ENCODE data around the gene BCAS3. TPM values are rescaled to one million over a fixed set of nuclear protein-coding genes. Genes with fewer than 3 reads are reported as not detected.

BCAS3 gene
- polyA plus RNA-seq (2012; ENCODE audit: missing spikeins): 7.5 TPM

DNA sequence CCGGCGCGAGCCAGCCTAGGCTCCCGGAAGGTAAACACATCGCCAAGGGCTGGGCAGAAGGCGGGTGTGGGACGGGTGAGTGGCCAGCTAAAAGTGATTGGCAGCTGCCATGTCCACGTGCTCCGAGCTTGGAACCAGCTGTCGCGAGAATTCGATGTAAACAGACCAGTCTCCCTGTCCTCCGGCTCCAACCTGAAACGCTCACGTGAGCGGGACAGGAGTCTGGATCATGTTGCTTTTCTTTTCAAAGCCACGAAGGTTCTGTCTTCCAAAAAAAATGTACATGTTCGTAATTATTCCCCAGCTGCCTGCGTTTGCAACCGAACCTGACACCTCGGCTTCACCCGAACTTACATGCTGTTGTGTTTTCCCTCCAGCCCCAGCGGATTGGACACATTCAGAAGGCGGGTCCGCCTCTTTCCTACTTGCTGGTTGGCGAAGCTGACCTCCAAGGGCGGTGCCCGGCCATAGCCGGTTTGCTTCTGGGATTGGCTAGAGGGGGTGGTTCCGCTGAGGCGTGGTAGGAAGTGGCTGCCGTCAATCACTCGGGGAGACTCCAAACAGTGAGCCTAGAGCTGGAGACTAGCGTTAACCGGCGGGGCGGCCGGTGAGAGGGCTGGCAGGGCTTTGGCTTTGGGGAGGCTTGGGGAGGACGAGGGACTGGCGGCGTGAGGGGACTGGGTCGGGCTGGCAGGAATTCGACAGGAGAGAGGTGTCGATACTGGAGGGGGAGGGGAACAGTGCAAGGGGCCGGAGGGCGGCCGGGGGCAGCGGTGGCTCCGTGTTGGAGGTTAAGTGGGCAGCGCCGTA lies at the start of gene BCAS3:
Gene BCAS3, plus strand, starts transcription at position 544 of the 810 bp plus-strand sequence.
- peak; percentile 98 for DNase-seq (ENCODE audit: insufficient read length)
- TF ChIP-seq TAF1 (IDR thresholded peaks at IDR 0.05; ENCODE audit: borderline replicate concordance, low read depth, low read length) (peak; percentile 45; the same call in 1 of the 2 replicates), POLR2A (IDR thresholded peaks at IDR 0.05; ENCODE audit: low read depth, low read length) (peak; percentile 80), POLR2AphosphoS5 (IDR thresholded peaks at IDR 0.05; ENCODE audit: low read depth, low read length) (peak; percentile 77)
- FAIRE-seq: peak; percentile 96

GRCh38 chr17:60628252-60628889 lies 49.3 kb upstream of the BCAS3 start:
- FAIRE-seq (no peak), DNase-seq (ENCODE audit: insufficient read length) (no peak)
- TF ChIP-seq POLR2A (IDR thresholded peaks at IDR 0.05; ENCODE audit: low read depth, low read length): no peak
- TF ChIP-seq POLR2AphosphoS5 (IDR thresholded peaks at IDR 0.05; ENCODE audit: low read depth, low read length): no peak
- no peak for TF ChIP-seq TAF1 (IDR thresholded peaks at IDR 0.05; ENCODE audit: borderline replicate concordance, low read depth, low read length)

DNA sequence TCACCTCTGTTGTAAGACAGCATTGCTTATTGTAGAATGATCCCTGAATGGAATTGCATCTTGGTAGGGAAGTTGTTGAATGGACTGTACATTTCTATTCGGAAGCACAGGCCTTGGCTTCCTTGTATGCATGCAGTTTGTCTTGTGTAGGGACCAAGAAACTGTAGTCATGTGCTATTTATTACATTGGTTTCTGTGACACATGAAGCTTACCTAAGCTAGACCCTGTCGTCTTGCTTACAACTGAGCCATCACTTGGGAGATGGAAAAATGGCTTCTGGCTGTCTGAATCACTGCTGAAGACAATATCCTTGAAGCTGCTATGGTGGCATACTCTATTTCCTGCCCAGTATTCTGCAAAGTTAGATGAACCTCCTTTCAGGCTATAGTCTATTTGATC lies 48.5 kb upstream of the BCAS3 start:
- no peak for TF ChIP-seq POLR2A (IDR thresholded peaks at IDR 0.05; ENCODE audit: low read depth, low read length)
- no peak for TF ChIP-seq TAF1 (IDR thresholded peaks at IDR 0.05; ENCODE audit: borderline replicate concordance, low read depth, low read length)
- TF ChIP-seq POLR2AphosphoS5 (IDR thresholded peaks at IDR 0.05; ENCODE audit: low read depth, low read length): no peak
- FAIRE-seq: no peak
- DNase-seq (ENCODE audit: insufficient read length): no peak

DNA sequence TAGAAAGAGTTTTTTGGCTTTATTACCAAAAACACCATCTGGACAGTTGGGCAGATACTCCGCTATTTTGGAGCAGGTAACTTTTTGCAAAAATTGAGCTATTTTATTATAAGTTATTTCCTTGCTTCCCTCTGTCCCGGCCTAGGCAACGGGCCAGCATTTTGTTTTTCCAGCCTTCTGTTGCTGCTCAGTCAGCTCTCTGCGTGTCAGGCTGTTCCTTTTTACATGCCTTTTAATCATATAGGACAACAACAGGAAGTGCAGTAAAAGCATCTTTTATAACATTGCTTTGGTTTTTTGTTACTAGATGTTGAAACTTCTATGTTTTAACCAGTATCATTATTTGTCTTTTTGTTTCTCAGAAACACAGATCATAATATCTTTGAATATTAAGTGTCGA lies 47.3 kb upstream of the BCAS3 start:
- FAIRE-seq (no peak), DNase-seq (ENCODE audit: insufficient read length) (no peak)
- TF ChIP-seq TAF1 (IDR thresholded peaks at IDR 0.05; ENCODE audit: borderline replicate concordance, low read depth, low read length): no peak
- no peak for TF ChIP-seq POLR2AphosphoS5 (IDR thresholded peaks at IDR 0.05; ENCODE audit: low read depth, low read length)
- TF ChIP-seq POLR2A (IDR thresholded peaks at IDR 0.05; ENCODE audit: low read depth, low read length): no peak

DNA sequence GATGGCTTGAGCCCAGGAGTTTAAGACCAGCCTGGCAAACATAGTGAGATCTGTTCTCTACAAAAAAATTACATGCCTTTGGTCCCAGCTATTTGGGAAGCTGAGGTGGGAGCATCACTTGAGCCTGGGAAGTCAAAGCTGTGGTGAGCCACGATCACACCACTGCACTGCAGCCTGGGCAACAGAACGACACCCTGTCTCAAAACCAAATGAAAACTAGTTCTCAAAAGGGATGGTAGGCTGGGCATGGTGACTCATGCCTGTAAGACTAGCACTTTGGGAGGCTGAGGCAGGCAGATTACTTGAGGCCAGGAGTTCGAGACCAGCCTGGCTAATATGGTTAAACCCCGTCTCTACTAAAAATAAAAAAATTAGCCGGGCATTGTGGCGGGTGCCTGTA lies 46.5 kb upstream of the BCAS3 start:
- FAIRE-seq: no peak

GRCh38 chr17:60637683-60638082 lies 40.0 kb upstream of the BCAS3 start:
- no peak for FAIRE-seq
- TF ChIP-seq POLR2AphosphoS5 (IDR thresholded peaks at IDR 0.05; ENCODE audit: low read depth, low read length): no peak
- TF ChIP-seq TAF1 (IDR thresholded peaks at IDR 0.05; ENCODE audit: borderline replicate concordance, low read depth, low read length): no peak
- no peak for TF ChIP-seq POLR2A (IDR thresholded peaks at IDR 0.05; ENCODE audit: low read depth, low read length)
- DNase-seq (ENCODE audit: insufficient read length): no peak

More for the DNA sequence above, 46.5 kb upstream of the BCAS3 start:
- TF ChIP-seq TAF1 (IDR thresholded peaks at IDR 0.05; ENCODE audit: borderline replicate concordance, low read depth, low read length): no peak
- TF ChIP-seq POLR2A (IDR thresholded peaks at IDR 0.05; ENCODE audit: low read depth, low read length): no peak
- no peak for TF ChIP-seq POLR2AphosphoS5 (IDR thresholded peaks at IDR 0.05; ENCODE audit: low read depth, low read length)
- no peak for DNase-seq (ENCODE audit: insufficient read length)

- no peak for FAIRE-seq
- DNase-seq (ENCODE audit: insufficient read length): no peak
- no peak for TF ChIP-seq TAF1 (IDR thresholded peaks at IDR 0.05; ENCODE audit: borderline replicate concordance, low read depth, low read length)
- TF ChIP-seq POLR2A (IDR thresholded peaks at IDR 0.05; ENCODE audit: low read depth, low read length): no peak
Observed at GRCh38 chr17:60639019-60639330, 38.7 kb upstream of the BCAS3 start.

DNA sequence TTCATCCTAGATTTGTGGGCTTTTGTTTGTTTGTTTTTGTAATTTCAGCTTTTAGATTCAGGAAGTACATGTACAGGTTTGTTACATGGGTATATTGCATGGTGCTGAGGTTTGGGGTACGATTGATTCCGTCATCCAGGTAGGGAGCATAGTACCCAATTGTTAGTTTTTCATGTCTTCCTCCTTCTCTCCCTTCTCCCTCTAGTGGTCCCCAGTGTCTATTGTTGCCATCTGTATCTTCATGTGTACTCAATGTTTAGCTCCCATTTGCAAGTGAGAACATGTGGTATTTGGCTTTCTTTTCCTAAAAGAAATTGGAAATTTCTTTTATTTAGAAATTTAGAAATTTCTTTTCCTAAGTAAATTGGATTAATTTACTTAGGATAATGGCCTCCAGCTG lies 37.1 kb upstream of the BCAS3 start:
- DNase-seq (ENCODE audit: insufficient read length): no peak
- FAIRE-seq: no peak
- TF ChIP-seq POLR2A (IDR thresholded peaks at IDR 0.05; ENCODE audit: low read depth, low read length): no peak
- no peak for TF ChIP-seq POLR2AphosphoS5 (IDR thresholded peaks at IDR 0.05; ENCODE audit: low read depth, low read length)
- no peak for TF ChIP-seq TAF1 (IDR thresholded peaks at IDR 0.05; ENCODE audit: borderline replicate concordance, low read depth, low read length)

DNA sequence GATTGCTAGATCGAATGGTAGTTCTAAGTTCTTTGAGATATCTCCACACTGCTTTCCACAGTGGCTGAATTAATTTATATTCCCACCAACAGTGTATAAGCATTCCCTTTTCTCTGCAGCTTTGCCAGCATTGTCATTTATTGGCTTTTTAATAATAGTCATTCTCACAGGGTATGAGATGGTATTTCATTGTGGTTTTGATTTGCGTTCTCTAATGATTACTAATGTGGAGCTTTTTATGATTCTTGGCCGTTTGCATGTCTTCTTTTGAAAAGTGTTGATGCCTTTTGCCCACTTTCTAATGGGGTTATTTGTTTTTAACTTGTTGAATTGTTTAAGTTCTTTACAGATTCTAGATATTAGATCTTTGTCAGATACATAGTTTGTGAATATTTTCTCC lies 36.5 kb upstream of the BCAS3 start:
- TF ChIP-seq POLR2AphosphoS5 (IDR thresholded peaks at IDR 0.05; ENCODE audit: low read depth, low read length) (no peak), POLR2A (IDR thresholded peaks at IDR 0.05; ENCODE audit: low read depth, low read length) (no peak), TAF1 (IDR thresholded peaks at IDR 0.05; ENCODE audit: borderline replicate concordance, low read depth, low read length) (no peak)
- DNase-seq (ENCODE audit: insufficient read length) (no peak), FAIRE-seq (no peak)

GRCh38 chr17:60641810-60642220 lies 35.8 kb upstream of the BCAS3 start:
- no peak for FAIRE-seq
- DNase-seq (ENCODE audit: insufficient read length): peak; percentile 19
- TF ChIP-seq POLR2A (IDR thresholded peaks at IDR 0.05; ENCODE audit: low read depth, low read length) (no peak), TAF1 (IDR thresholded peaks at IDR 0.05; ENCODE audit: borderline replicate concordance, low read depth, low read length) (no peak), POLR2AphosphoS5 (IDR thresholded peaks at IDR 0.05; ENCODE audit: low read depth, low read length) (no peak)

- DNase-seq (ENCODE audit: insufficient read length) (no peak), FAIRE-seq (no peak)
- TF ChIP-seq POLR2AphosphoS5 (IDR thresholded peaks at IDR 0.05; ENCODE audit: low read depth, low read length) (no peak), TAF1 (IDR thresholded peaks at IDR 0.05; ENCODE audit: borderline replicate concordance, low read depth, low read length) (no peak), POLR2A (IDR thresholded peaks at IDR 0.05; ENCODE audit: low read depth, low read length) (no peak)
Observed at GRCh38 chr17:60645918-60646523, 31.6 kb upstream of the BCAS3 start.
